GM18867 (cell line): Measurements from ENCODE around the gene ACTBL2.
"Not testable (repeated sequence)": the region's sequence is repeated elsewhere in the genome, so short reads cannot be mapped to it uniquely, and the experiment has no call there.

Source experiments
- ATAC-seq: cut with Tn5 transposase; IDR thresholded peaks from one replicate; pipeline ENCODE4 v1.9.1; 2021; ENCODE audit warnings: mild to moderate bottlenecking, moderate library complexity; ENCODE audit not compliant: unreplicated experiment

Gene ACTBL2

DNA sequence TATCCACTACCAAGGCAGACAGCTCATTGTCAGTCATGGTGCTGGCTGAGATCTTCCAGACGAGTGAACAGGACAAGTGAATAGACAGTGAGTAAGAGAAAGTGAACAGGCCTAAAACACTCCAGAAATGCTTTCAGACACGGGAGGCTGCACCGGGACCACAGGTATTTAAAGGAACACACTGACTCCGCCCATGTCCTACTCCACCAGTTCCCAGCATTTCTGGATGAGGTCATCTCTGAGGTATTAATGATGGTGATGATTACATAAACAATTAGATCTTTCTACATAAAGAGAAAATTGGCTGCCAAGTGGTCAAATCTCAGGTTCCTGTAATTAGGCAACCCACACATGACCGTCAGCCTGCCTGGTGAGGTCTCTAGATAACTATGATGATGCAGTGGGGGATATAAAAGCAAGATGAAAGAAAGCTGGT, at the start of gene ACTBL2:
ACTBL2 (minus strand) TSS at position 141 of the 436 bp plus-strand sequence; CDS start at position 37, 104 bp downstream.
- ATAC-seq: no peak

DNA sequence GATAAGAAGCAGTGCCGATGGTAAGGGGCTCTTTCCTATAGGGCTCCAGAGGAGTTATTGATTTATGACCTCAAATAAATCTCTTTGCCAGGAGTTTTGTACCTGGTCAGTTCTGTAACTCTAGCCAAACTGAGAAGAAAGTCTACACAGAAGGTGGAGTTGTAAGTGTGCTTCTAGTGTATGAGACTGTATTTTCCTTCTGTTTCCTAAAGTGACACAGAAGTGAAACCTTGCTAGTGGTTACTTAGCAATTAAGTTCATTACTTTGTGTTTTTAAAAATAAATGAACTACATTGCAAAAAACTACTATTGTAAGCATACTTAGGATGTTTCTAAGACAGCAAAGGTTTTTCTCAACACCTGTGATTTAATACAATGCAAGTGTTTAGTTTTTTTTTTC, 48.7 kb upstream of the ACTBL2 start:
- ATAC-seq: peak; percentile 72

DNA sequence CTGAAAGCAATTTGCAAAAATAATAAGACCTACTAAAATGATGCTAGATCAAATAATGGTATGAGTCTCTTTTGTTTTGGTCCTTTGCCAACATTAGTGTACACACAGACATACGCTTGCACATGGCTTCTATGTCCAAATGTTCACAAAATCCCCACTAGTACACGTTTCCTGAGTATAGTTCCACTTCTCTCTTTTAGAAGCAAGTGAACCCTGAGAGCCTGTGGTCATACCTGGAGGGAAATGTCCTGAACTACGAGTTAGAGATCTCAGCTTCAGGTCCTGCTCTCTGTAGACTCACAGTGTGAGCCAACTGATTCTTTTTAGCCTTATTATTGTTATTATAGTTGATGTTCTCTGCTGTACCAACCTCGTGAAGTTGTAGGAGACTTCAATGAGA, 47.3 kb upstream of the ACTBL2 start:
- peak; percentile 73 for ATAC-seq

DNA sequence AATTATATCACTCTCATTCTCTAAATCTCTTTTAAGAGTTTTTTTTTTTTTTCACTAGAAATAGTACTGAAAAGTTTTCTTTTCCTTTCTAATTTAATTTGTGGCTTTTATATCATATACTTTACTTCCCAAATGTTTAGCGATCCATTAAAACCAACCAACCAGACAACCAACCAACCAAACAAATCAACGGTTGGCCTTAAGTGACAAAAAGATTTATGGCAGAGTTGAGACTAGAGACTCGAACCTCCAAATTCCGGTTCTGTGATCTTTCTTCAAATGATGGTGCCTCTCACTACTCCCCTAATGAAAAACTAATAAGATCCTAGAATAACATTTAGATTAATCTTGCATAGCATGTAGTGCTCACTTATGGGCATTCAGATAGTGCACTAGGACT, 45.3 kb upstream of the ACTBL2 start:
- no peak for ATAC-seq

DNA sequence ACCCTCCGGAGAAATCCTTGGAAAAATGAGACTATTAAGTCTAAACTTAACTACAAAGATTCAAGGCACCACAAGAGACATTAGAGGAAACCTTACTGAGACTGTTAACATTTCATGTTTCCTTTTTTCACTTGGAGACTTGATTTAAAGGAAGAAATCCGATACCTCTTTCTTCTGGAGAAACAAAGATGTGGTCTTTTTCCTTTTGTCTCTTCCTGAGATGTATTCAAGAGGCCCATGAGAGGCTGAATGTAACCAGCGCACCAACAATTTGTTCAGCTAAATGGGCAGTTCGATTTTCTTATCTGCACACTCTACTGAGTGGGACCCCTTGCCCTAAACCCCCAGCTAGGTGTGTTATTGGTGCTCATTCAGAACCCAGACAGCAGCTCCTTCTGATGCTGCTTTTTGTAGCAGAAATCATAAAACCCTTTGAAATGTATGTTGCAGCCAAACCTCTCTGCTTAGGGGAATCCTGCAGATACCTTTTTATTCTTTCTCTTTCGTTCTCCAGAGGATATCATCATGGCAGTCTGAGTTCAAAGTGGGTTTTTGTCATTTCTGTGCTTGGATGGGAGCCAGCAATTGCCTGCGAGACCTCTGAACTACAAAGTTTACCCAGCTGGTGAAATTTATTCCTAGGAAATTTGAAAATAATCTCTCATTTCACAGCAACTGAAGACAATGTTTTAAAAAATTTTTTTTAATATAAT, 41.9 kb upstream of the ACTBL2 start:
- ATAC-seq: no peak

DNA sequence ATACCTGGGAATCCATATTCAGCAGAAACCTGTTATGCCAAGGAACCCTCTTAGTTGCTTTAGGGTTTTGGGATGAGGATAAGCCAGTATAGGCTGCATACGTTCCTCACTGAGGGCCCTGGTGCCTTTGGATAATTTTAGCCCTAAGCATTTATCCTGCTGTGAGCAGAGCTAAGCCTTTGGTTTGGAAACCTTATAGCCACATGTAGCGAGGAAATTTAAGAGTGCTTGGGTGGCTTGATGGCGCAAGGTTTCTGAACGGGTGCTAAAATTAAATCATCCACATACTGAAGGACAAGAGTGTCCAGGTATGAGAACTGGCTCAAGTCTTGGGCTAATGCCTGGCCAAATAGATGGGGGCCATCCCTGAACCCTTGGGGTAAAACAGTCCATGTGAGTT, 39.9 kb upstream of the ACTBL2 start:
- not testable (repeated sequence) for ATAC-seq

DNA sequence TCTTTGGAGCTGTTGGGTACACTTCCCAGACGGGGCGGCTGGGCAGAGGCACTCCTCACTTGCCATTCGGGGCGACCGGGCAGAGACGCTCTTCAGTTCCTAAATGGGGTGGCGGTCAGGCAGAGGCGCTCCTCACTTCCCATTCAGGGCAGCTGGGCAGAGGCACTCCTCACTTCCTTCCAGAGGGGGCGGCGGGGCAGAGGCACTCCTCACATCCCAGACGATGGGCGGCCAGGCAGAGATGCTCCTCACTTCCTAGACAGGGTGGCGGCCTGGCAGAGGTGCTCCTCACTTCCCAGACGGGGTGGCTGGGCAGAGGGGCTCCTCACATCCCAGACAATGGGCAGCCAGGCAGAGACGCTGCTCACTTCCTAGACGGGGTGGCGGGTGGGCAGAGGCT, 35.8 kb upstream of the ACTBL2 start:
- ATAC-seq: not testable (repeated sequence)

DNA sequence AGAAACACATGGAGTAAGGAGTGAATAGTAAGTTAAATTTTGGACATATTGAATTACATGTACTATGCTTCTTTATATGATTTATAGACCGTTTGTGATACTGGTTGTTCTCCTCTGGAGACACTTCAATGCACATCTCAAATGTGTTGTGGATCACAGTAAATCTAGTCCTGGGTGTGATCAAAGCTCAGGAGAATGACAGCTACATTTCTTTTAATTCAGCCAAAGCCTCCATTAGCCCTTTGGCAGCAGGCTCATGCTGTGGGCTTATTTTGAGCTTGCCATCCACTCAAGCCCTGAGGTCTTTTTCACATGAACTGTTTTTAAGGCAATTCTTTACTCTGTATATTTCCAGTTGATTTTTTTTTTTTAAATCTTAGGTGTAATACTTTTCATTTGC, 34.6 kb upstream of the ACTBL2 start:
- ATAC-seq: no peak

DNA sequence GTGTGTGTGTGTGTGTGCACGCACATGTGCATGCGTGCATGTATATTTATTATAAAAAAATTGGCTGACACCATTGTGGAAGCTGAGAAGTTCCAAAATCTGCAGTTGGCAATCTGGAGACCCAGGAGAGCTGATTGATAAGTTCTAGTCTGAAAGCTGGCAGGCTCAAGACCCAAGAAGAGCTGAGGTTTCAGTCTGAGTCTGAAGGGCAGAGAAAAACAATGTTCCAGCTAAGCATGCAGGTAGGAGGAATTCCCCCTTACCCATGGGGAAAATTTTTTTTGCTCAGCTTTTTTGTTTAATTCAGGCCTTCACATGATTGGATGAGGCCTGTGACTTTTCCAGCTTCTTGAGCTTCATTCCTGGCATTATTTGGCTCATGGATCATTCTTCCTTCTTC, 31.2 kb upstream of the ACTBL2 start:
- no peak for ATAC-seq

DNA sequence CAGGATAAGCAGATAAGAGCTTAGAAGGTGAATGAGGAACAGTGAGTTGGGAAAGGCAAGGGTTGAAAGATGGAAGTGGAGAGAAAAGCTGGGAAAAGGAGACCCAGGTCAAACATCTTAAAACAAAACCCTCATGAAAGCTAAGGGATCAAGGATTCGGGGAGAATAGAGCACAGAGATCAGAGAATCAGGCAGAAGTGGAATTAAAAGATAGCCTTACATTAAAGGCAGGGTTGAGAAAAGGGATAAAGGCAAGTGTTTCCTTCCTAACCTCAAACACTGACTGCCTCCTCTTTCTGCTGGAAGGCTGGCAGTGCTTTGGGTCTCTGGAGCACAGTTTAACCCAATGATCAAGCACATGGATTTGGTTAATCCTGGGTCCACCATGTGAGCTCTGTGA, 28.7 kb upstream of the ACTBL2 start:
- no peak for ATAC-seq

DNA sequence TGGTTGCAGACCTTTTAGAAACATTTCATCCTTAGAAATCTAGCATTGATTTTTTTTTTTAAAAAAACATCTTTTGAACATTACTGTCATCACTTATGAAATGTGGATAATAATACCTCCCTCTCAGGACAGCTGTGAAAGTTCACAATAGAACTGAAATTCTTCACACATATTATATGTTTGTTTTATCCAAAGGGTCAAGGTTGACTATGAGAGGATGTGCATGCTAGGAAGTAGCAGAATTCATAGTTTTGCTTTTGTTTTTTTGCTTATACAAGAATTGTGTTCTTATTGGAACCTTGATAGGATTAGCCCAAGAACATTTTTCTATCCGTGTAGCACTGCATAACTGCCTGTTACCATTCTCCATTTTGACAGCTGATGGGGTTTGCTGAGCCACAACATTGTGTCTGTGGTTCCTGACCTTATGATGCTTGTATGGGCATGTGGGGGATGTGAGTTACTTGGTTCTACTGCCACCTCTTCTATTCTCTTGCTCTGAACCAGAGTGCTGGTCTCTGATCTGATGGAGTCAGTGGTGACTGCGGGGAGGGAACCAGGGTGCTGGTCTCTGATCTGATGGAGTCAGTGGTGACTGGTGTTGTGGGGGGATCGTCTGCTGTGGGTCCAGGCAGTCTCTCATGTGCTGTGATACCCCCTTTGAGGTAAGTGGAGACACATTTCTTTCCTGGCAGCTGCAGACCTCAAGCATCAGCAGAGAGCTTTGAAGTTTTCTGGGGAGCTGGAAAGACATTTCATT, 27.1 kb upstream of the ACTBL2 start:
- no peak for ATAC-seq

DNA sequence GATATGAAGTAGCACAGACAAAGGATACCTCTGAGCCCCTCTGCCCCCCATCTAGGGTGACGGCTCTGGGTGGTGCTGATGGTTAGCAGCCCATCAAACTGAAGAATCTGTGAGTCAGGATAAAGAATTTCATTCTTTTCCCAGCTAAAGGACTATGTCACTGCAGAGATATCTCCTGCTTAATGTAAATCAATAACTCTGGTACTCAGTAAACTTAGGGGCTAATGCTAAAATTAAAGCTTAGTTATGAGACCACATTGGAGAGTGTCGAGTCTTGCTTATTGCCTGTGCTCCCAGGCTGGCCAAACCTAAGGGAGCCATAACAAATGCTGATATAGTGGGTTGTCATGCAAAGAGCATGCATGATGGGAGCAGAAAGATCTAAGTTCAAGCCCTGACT, 25.6 kb upstream of the ACTBL2 start:
- no peak for ATAC-seq

DNA sequence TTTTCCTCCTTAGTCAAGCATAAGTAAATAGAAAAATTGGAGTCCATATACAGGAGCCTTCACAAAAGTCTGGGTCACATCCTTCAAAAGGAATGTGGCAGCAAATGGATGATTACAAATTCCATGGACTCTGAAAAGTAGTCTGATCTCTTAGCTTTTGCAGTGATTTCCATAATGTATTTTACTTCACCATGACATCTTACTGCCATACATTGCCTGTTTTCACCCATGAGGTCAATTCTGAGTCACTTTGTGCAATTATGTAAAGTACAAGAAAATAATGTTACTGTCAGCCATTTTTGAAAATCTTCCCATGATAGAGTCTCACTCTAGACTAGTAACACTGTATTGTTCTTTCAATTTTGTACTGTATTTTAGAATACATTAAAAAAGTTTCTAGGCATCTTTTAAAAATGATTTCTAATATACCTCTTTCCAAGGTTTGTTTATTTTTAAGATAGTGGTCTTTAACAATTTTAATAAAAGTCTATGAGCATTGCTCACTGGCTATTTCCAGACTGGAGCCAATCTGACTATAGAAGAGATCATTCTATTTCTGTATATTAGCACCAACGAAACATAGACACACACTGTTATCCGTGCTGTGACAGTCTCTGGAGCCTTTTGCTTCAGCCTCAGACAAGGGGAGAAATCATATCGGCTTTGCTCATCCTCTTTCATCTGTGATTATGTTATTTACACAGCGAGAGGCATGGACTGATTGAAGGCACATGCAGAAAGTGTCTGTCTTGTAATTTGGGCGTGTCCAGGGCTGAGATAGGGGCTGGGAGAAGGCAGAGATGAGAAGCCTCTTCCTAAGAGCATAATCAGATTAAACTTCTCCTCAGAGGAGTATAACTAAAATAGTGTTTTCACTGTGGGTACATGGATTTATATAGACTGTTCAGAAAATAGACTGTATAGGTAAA, 22.9 kb upstream of the ACTBL2 start:
- no peak for ATAC-seq

DNA sequence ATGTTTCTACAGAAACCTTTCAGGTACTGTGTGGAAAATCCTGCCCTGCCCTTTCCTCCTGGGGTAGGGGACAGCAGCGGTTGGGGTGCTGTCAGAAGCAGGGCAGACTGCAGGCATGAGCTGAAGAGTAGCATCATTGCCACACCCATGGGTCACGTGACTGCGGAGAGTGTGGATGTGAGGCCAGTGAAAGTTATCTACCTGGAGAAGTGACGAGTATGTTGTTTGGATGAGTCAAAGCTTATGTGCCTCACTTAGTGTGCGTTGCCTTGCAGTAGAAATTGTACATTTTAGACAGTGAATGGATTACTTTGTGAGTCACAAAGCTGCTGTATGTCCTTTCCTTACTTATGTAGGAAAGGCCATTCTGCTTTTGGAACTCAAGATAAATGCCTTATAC, 21.7 kb upstream of the ACTBL2 start:
- no peak for ATAC-seq

DNA sequence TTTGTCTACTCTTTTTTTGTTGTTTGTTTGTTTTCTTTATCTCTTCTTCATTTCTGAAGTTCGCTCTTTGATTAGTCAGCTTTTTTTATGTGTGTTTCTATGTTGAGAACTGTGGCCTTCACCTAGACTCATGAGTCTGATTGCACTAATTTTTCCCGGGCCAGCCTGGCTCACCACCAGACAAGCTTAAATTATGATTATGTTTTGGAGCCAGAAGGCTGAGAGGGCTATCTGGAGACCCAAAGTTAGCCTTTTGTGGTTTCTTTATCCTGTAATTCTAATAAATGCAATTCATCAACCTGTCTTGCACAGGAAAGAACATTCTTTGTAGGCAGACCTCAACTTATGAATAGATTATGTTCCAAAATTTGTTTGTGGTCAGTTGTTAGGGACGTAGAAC, 20.8 kb upstream of the ACTBL2 start:
- ATAC-seq: no peak

DNA sequence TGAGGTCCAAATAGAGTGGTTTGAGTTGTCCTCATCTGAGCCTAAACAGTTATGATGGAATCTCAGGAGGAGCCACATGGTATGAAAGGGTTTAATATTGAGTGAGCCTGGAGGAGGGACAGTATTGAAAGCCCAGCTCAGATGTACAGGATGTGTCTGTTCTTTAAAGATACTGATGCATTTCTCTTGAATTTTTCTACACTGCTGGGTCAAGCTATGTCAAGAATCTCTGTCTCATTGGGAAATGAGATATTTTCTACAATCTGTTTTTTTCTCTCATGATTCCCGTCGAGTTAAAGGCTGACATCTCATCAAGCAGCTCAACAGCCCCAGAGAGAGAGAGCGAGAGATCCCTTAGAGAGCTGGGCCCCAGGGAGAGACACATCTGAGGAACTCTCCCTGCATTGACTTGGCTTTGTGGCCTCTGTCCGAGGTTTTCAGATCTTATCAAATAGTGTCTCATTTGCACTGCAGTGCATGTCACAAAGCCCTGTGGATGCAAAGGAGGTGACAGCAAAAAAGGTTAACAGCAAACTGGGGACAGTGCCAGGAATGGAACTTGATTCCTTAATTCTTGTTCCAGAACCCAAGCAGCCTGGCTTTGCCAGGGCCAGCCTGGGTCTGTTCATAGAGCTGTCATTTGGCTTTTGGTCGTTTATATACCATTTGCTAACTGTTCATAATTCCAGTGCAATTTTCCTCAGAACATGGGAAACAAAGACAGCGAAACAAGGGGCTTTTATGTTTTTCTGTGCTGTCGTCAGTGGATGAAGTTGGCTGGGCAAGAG, 19.0 kb upstream of the ACTBL2 start:
- no peak for ATAC-seq

DNA sequence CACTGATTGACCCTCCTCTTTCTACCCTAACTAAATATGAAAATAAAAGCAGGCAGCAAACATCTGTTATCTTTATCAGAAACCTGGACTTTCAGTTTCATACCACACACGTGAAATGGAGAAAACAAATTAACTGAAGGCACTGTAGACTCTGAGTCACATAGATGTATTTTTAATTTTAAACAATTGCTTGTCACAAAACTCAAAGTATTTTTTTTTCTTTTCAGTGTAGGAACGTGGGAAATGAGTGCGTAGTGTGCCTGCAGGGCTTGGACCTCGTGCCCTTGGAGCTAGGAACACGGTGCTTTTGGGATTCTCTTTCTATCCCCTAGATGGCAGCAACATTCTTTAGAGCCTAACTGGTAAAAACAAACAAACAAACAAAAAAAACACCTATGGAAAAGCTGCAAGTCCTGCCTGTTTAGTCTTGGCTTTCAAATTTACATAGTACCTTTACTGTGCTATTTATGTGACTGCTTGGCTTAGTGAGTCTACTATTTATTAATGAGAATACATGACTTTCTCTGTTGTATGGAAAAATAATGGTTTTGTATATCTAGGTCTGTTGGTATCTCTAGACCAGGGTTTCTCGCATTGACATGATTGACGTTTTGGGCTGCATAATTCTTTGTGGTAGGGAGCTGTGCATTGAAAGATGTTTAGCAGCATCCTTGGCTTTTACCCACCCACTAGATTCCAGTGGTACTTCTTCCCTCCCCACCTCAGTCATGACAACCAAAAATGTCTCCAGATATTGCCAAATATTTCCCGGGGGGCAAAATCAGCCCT, 16.8 kb upstream of the ACTBL2 start:
- peak; percentile 92 for ATAC-seq

DNA sequence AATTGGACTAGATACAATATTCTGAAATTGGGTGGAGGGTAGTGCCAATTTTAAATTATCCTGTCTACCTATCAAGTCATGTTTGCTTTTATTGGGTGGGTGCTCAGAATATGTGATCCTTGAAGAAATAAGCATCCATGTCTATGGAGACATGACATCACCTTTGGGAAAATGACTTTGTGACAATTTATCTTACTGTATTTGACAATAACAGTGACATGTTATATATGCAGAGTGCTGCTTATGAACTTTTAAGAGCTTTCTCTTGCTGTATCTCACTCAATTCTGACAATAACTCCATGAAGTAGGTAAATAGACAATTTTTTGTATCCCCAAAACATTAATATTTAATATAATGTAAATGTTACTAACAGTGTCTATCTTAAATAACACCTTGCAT, 15.1 kb upstream of the ACTBL2 start:
- no peak for ATAC-seq

DNA sequence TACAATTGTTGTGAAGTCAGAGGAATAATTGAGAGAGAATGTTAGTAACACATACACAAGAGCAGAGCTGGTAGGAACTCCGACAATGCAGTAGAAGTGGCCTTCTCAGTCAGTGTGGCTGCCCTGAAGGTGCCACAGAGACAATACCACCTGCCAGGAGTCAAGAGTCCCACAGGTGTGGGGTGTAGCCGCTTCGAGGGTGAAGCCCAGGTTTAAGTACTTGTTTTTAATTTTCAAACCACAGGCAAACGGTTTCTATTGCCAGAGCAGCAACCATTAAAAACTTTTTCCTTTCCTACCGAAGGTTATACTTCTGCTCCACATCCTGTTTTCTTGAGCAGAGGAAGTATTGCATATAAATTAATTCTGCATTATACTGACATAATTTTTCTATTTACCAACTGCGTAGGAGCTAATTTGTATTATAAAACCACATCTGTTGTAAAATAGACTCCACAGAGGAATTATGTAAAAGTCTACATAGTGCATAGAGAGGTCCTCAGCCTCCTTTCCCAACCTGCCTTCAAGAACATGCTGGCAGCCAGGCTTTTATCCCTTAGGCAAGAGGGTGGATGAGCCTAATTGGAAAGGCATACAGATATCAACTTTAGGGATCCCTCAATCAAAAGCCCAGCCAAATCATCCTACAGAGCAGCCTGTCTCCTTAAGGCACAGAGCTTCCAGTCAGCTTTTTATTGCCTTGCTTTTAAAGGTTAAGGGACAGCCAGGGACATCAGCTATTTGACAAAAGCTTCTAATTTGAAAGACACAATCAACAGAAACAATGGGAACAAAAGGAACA, 12.9 kb upstream of the ACTBL2 start:
- ATAC-seq: peak; percentile 27
